Activated CD8-positive, alpha-beta T cell treated with anti-CD3 and anti-CD28 coated beads for 36 hours (primary cell): ENCODE results near the gene DHTKD1. TPM values are rescaled to one million over a fixed set of nuclear protein-coding genes. Genes with fewer than 3 reads are reported as not detected.
"Not testable (repeated sequence)": the region's sequence is repeated elsewhere in the genome, so short reads cannot be mapped to it uniquely, and the experiment has no call there.

Experiments used
- ATAC-seq: fragments of 200-7000 bp; cut with Tn5 transposase; one replicate; pipeline ENCODE4 v1.10.0; 2021; ENCODE audit warnings: mild to moderate bottlenecking, moderate library complexity
- CTCF ChIA-PET: fragments of 350-600 bp; sonication (Branson Sonifier 250); formaldehyde crosslinking; loops from one replicate; lab custom pipeline; 2021; ENCODE audit warnings: antibody characterized with exemption; lab: Charles Lee
- POLR2A ChIA-PET: fragments of 350-600 bp; sonication (Branson Sonifier 250); formaldehyde crosslinking; loops from one replicate; lab custom pipeline; 2021; ENCODE audit warnings: antibody characterized with exemption; lab: Charles Lee
- DNase-seq: peaks from one replicate; pipeline ENCODE4 v3.0.0-alpha.2; 2020
- H3K27ac Mint-ChIP-seq: one replicate; pipeline ENCODE4 v1.8.0; 2021; ENCODE audit warnings: mild to moderate bottlenecking, mixed read lengths
- H3K27me3 Mint-ChIP-seq: one replicate; pipeline ENCODE4 v1.8.0; 2021; ENCODE audit warnings: mixed read lengths
- H3K36me3 Mint-ChIP-seq: one replicate; pipeline ENCODE4 v1.8.0; 2021; ENCODE audit warnings: low read depth, mixed read lengths
- H3K4me1 Mint-ChIP-seq: one replicate; pipeline ENCODE4 v1.8.0; 2021; ENCODE audit warnings: low read depth, mixed read lengths
- H3K4me3 Mint-ChIP-seq: one replicate; pipeline ENCODE4 v1.8.0; 2021; ENCODE audit warnings: mild to moderate bottlenecking, moderate library complexity, mixed read lengths
- H3K9me3 Mint-ChIP-seq: one replicate; pipeline ENCODE4 v1.8.0; 2021; ENCODE audit warnings: mixed read lengths
- intact Hi-C: fragments of 100-400 bp; cut with micrococcal nuclease; formaldehyde crosslinking; loops from one replicate; pipeline ENCODE4 v1.10.0; 2022
- microRNA-seq: library from miRNA; unstranded; fragments of <30 nt; microRNA quantifications from one replicate; pipeline ENCODE4 v1.2.0, GENCODE V29; 2022; ENCODE audit warnings: borderline microRNAs expressed, borderline replicate concordance
- total RNA-seq, 2 experiments: library from RNA; stranded (reverse); gene quantifications; one replicate each; pipeline ENCODE4 v1.2.3, GENCODE V29; 2021
- TF ChIP-seq, protein P1 (sequence below): fragments of 200-600 bp; IDR thresholded peaks from one replicate; pipeline ENCODE4 v1.8.0; 2022; ENCODE audit warnings: antibody characterized with exemption, mild to moderate bottlenecking

The DHTKD1 gene
- total RNA-seq, 2 experiments from 2014 or later: 13.1 to 13.5 TPM

DNA sequence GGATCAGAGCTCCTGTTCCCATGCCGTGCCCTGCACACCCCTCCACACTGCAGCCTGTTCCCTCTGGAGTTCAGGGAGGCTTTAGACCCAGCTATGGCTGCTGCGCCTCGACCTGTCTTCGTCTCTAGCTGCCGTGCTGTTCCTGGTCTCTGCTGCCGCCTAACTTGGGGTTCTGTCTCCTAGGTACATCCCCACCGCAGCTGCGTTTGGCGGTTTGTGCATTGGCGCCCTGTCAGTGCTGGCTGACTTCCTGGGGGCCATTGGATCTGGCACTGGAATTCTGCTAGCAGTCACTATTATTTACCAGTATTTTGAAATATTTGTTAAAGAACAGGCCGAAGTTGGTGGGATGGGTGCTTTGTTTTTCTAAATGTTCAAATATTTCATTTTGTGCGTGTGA is 95.3 kb downstream of the DHTKD1 start:
- CTCF ChIA-PET: no interaction called here
- POLR2A ChIA-PET: no interaction called here
- H3K36me3 Mint-ChIP-seq: peaks cover 28% of the 10 kb centered on the region

DNA sequence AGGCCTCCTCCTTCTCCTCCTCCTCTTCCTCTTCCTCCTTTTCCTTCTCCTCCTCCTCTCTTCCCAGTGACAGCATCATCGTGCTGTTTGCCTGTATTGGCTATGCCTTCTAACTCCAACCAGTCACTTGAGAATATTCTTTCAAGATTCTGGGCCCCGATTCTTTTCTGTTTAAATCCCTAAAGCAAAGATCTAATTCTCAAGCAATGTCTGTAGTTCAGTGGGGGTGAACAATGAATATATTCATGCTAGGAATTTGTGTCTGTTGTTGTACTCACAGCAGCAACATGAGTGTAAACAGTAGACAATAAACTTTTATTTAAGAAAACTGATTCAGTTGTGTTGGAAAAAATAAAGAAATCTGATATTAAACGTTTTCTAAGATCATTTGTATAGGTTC is 96.3 kb downstream of the DHTKD1 start:
- ChIA-PET POLR2A (no interaction called here), CTCF (no interaction called here)
- Mint-ChIP-seq H3K27ac (peak overlapping the region; percentile 27), H3K36me3 (peaks cover 35% of the 10 kb centered on the region), H3K4me1 (no peaks in the 10 kb centered on the region), H3K27me3 (no peaks in the 10 kb centered on the region), H3K9me3 (no peaks in the 10 kb centered on the region), H3K4me3 (no peak overlapping the region)
- TF ChIP-seq, protein P1, sequence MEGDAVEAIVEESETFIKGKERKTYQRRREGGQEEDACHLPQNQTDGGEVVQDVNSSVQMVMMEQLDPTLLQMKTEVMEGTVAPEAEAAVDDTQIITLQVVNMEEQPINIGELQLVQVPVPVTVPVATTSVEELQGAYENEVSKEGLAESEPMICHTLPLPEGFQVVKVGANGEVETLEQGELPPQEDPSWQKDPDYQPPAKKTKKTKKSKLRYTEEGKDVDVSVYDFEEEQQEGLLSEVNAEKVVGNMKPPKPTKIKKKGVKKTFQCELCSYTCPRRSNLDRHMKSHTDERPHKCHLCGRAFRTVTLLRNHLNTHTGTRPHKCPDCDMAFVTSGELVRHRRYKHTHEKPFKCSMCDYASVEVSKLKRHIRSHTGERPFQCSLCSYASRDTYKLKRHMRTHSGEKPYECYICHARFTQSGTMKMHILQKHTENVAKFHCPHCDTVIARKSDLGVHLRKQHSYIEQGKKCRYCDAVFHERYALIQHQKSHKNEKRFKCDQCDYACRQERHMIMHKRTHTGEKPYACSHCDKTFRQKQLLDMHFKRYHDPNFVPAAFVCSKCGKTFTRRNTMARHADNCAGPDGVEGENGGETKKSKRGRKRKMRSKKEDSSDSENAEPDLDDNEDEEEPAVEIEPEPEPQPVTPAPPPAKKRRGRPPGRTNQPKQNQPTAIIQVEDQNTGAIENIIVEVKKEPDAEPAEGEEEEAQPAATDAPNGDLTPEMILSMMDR: no peak
- ATAC-seq (no peak), DNase-seq (no peak)
- intact Hi-C loops: no loop called here

More for the DNA sequence above, 95.3 kb downstream of the DHTKD1 start:
- no peaks in the 10 kb centered on the region for H3K9me3 Mint-ChIP-seq
- DNase-seq (no peak), ATAC-seq (no peak)
- no peaks in the 10 kb centered on the region for H3K4me1 Mint-ChIP-seq
- H3K4me3 Mint-ChIP-seq: no peak overlapping the region
- TF ChIP-seq, protein P1: no peak
- peak overlapping the region; percentile 15 for H3K27ac Mint-ChIP-seq
- intact Hi-C loops: no loop called here
- H3K27me3 Mint-ChIP-seq: no peaks in the 10 kb centered on the region

DNA sequence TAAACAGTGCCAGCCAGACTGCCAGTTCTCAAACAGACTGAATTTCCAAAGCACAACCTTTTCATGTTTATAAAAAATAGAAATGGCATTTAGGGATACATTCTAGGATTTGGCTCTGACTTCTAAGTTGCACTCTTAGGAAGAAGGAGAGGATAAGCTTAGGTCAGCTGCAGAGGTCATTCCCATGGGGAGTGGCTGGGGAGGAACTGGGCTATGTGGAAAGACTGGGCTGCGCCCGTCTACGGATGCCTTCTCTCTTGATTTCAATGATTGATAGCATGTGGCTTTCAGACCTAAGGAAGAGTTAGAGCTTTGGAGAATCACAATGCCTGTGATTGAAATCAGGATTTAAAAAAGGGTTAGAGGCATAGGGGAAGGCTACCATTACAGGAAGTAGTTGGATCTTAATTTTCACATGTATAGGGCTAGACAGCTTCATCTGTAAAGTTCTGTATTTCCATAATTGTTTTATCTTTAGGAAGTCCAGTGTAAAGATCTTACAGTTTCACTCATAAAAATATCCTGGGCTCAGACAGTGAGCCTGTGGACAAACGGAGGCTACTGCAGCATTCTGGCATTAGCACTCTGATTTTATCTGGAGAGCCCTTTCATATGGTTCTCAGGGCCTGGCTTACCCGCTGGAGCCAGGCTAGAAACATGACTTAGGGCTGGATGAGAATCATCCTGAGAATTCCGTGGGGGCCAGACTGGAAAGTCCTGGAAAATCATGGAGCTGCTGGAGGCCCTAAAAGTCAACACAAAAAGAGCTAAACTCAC is 97.4 kb downstream of the DHTKD1 start:
- peaks cover 43% of the 10 kb centered on the region for H3K36me3 Mint-ChIP-seq
- TF ChIP-seq, protein P1: no peak
- ChIA-PET CTCF (interaction anchor here (1.2 kb wide), 1 partner anchor 11 kb away, joined by 3 read pairs; no protein-coding TSS in a partner anchor), POLR2A (no interaction called here)
- intact Hi-C loops: no loop called here
- ATAC-seq: no peak
- no peaks in the 10 kb centered on the region for H3K9me3 Mint-ChIP-seq
- no peak overlapping the region for H3K4me3 Mint-ChIP-seq
- DNase-seq: no peak
- H3K4me1 Mint-ChIP-seq: no peaks in the 10 kb centered on the region
- H3K27me3 Mint-ChIP-seq: no peaks in the 10 kb centered on the region
- no peak overlapping the region for H3K27ac Mint-ChIP-seq

DNA sequence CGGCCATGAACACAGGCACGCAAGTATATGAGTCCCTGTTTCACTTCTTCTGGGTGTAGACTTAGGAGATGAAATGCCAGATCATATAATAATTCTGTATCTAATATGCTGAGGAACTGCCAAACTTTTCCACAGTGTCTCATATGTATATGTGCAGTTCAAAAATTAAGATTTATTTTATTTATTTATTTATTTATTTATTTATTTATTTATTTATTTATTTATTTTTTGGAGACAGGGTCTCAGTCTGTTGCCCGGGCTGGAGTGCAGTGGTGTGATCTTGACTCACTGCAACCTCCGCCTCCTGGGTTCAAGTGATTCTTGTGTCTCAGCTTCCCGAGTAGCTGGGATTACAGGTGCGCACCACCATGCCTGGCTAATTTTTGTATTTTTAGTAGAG is 102.8 kb downstream of the DHTKD1 start:
- DNase-seq, POLR2A ChIA-PET, CTCF ChIA-PET, H3K9me3 Mint-ChIP-seq, ATAC-seq, H3K4me3 Mint-ChIP-seq, H3K4me1 Mint-ChIP-seq, intact Hi-C loops, H3K27me3 Mint-ChIP-seq, H3K27ac Mint-ChIP-seq: not testable (repeated sequence)
- peaks cover 37% of the 10 kb centered on the region for H3K36me3 Mint-ChIP-seq

Small RNA genes lying within 50 kb of the gene (microRNA-seq; reads per million reads assigned to microRNA genes)
- gene MIR548AK: not detected

Other genes starting within 250 kb of the DHTKD1 start
- 1 to 10 TPM; 1.1 to 1.7 TPM for gene PROSER2, start 245.6 kb upstream of the DHTKD1 start, total RNA-seq
- gene UPF2, start 26.1 kb upstream of the DHTKD1 start, total RNA-seq: 10 to 100 TPM; 27.9 to 29.4 TPM
- 10 to 100 TPM; 10.8 to 12.0 TPM for gene SEC61A2, start 60.7 kb downstream of the DHTKD1 start, total RNA-seq
- gene NUDT5, start 126.9 kb downstream of the DHTKD1 start, total RNA-seq: 10 to 100 TPM; 95.9 to 98.6 TPM
- gene CDC123, start 127.2 kb downstream of the DHTKD1 start, total RNA-seq: 100 to 1,000 TPM; 123 to 125 TPM